HCT116 (cell line): ENCODE data around the gene NRIP2. TPM values are rescaled to one million over a fixed set of nuclear protein-coding genes. Genes with fewer than 3 reads are reported as not detected.
A peak's percentile ranks its signal among the peaks of the same experiment; 100 is the strongest.

Source experiments
- ATAC-seq: fragments of 200-7000 bp; cut with Tn5 transposase; 2 replicates; pipeline ENCODE4 v1.9.1; 2020; ENCODE audit warnings: mild to moderate bottlenecking, moderate library complexity
- BruUV-seq: library from RNA; stranded (reverse); fragments of 400-500 nt; replicated peaks from 2 replicates; lab custom pipeline; 2021; lab: Mats Ljungman, UMichigan
- CTCF ChIA-PET: fragments of 300-600 bp; sonication (Branson Sonifier 250); formaldehyde crosslinking; loops from one replicate; lab custom pipeline; 2021; ENCODE audit warnings: antibody characterized with exemption; lab: Charles Lee
- POLR2A ChIA-PET: fragments of 300-600, 350-600 bp; sonication (Branson Sonifier 250); formaldehyde crosslinking; loops from one replicate; lab custom pipeline; 2021; ENCODE audit warnings: antibody characterized with exemption; lab: Charles Lee
- RAD21 ChIA-PET, 2 experiments: fragments of 300-600 bp; sonication (Branson Sonifier 250); formaldehyde crosslinking; loops; one replicate each; lab custom pipeline; 2023; ENCODE audit warnings: low total read pairs in 2 of 2; ENCODE audit not compliant: uncharacterized antibody in 2 of 2, unreplicated experiment in 2 of 2, low non-redundant PET in 1 of 2; lab: Charles Lee
- DNase-seq: peaks from one replicate; pipeline ENCODE4 v3.0.0-alpha.2; 2010; ENCODE audit warnings: low read depth, low spot score
- H2AFZ ChIP-seq: fragments of 200-600 bp; shearing (Covaris generic), sonication (generic); 2 replicates; pipeline ENCODE4 v1.6.1; 2017; ENCODE audit warnings: low read depth, mixed run types, mixed read lengths, antibody characterized with exemption, low read length; ENCODE audit not compliant: poor library complexity, severe bottlenecking
- H3K27ac ChIP-seq: 2 replicates; pipeline ENCODE4 v1.5.1; 2012; ENCODE audit warnings: low read depth, low read length
- H3K27me3 ChIP-seq: fragments of 200-600 bp; sonication (generic); 2 replicates; pipeline ENCODE4 v1.6.1; 2016; ENCODE audit warnings: mixed run types, low read length, mixed read lengths; ENCODE audit not compliant: insufficient read depth
- H3K36me3 ChIP-seq, 2 experiments: fragments of 200-500 bp in 1 of 2; fragments of 200-600 bp in 1 of 2; sonication (Bioruptor generic) in 1 of 2; sonication (generic) in 1 of 2; 2 replicates each; pipeline versions ENCODE4 v1.5.1 to v1.6.1; 2014 to 2016; ENCODE audit warnings: low read length in 2 of 2, inconsistent platforms in 1 of 2, mixed read lengths in 1 of 2, mixed run types in 1 of 2; ENCODE audit not compliant: insufficient read depth in 2 of 2, control insufficient read depth in 1 of 2
- H3K4me1 ChIP-seq, 2 experiments: fragments of 200-600 bp in 1 of 2; sonication (generic) in 1 of 2; 2 replicates each; pipeline versions ENCODE4 v1.5.1 to v1.6.1; 2012 to 2017; ENCODE audit warnings: low read length in 2 of 2, inconsistent platforms in 1 of 2, mild to moderate bottlenecking in 1 of 2, mixed read lengths in 1 of 2, mixed run types in 1 of 2, moderate library complexity in 1 of 2; ENCODE audit not compliant: insufficient read depth in 2 of 2, control insufficient read depth in 1 of 2
- H3K4me2 ChIP-seq: fragments of 200-600 bp; sonication (generic); 2 replicates; pipeline ENCODE4 v1.6.1; 2017; ENCODE audit warnings: mixed run types, low read length, mixed read lengths
- H3K4me3 ChIP-seq, 2 experiments: fragments of 200-600 bp in 1 of 2; sonication (generic) in 1 of 2; replicated peaks in 1 of 2; 2 replicates each; pipeline ENCODE4 v1.5.1; 2011 to 2016; ENCODE audit warnings: low read length in 2 of 2, control low read depth in 1 of 2, low read depth in 1 of 2, mild to moderate bottlenecking in 1 of 2, mixed read lengths in 1 of 2, mixed run types in 1 of 2
- H3K79me2 ChIP-seq: fragments of 200-600 bp; sonication (generic); 2 replicates; pipeline ENCODE4 v1.6.1; 2017; ENCODE audit warnings: mild to moderate bottlenecking, mixed run types, low read length, moderate library complexity, mixed read lengths; ENCODE audit not compliant: insufficient read depth
- H3K9ac ChIP-seq: fragments of 200-600 bp; sonication (generic); 2 replicates; pipeline ENCODE4 v1.6.1; 2016; ENCODE audit warnings: low read length, mixed read lengths
- H3K9me2 ChIP-seq: fragments of 200-600 bp; sonication (generic), shearing (Covaris generic); 2 replicates; pipeline ENCODE4 v1.6.1; 2017; ENCODE audit warnings: mixed run types, mild to moderate bottlenecking, moderate library complexity; ENCODE audit not compliant: insufficient read depth
- H3K9me3 ChIP-seq, 2 experiments: fragments of 200-500 bp in 1 of 2; fragments of 200-600 bp in 1 of 2; sonication (Bioruptor generic) in 1 of 2; sonication (generic) in 1 of 2; 2 replicates each; pipeline ENCODE4 v1.6.1; 2014 to 2017; ENCODE audit warnings: low read length in 2 of 2, mixed read lengths in 2 of 2, inconsistent platforms in 1 of 2, low read depth in 1 of 2, mild to moderate bottlenecking in 1 of 2, mixed run types in 1 of 2, moderate library complexity in 1 of 2; ENCODE audit not compliant: control insufficient read depth in 1 of 2, insufficient read depth in 1 of 2
- H4K20me1 ChIP-seq: fragments of 200-600 bp; sonication (generic), shearing (Covaris generic); 2 replicates; pipeline ENCODE4 v1.6.1; 2017; ENCODE audit warnings: mixed run types, mild to moderate bottlenecking, moderate library complexity; ENCODE audit not compliant: insufficient read depth
- CEBPB ChIP-seq: IDR thresholded peaks from 2 replicates; pipeline ENCODE4 v1.6.1; 2012; ENCODE audit warnings: low read depth
- YY1 ChIP-seq: IDR thresholded peaks from 2 replicates; pipeline ENCODE4 v1.6.1; 2011; ENCODE audit warnings: low read length, low read depth, moderate library complexity, mild to moderate bottlenecking; ENCODE audit not compliant: insufficient replicate concordance; ENCODE audit errors: extremely low read depth
- intact Hi-C: fragments of 100-400 bp; cut with micrococcal nuclease; formaldehyde crosslinking; loops from 2 replicates; pipeline ENCODE4 v1.10.0; 2022
- total RNA-seq: library from RNA; stranded (reverse); gene quantifications from one replicate; pipeline ENCODE4 v1.2.1, GENCODE V29; 2021; ENCODE audit not compliant: unreplicated experiment
- TF ChIP-seq, protein P1 (sequence below), 3 experiments: fragments of 200-600 bp in 1 of 3; sonication (generic) in 1 of 3; IDR thresholded peaks in 2 of 3; conservative IDR thresholded peaks in 1 of 3; 2 replicates each; pipeline ENCODE4 v1.5.1; 2012 to 2017; ENCODE audit warnings: low read depth in 2 of 3, low read length in 2 of 3, antibody characterized with exemption in 1 of 3, borderline replicate concordance in 1 of 3, control low read depth in 1 of 3, mild to moderate bottlenecking in 1 of 3, mixed read lengths in 1 of 3, mixed run types in 1 of 3, moderate library complexity in 1 of 3; ENCODE audit not compliant: insufficient read depth in 1 of 3

Gene NRIP2
- total RNA-seq, 1 experiment from 2014 or later = not detected

DNA sequence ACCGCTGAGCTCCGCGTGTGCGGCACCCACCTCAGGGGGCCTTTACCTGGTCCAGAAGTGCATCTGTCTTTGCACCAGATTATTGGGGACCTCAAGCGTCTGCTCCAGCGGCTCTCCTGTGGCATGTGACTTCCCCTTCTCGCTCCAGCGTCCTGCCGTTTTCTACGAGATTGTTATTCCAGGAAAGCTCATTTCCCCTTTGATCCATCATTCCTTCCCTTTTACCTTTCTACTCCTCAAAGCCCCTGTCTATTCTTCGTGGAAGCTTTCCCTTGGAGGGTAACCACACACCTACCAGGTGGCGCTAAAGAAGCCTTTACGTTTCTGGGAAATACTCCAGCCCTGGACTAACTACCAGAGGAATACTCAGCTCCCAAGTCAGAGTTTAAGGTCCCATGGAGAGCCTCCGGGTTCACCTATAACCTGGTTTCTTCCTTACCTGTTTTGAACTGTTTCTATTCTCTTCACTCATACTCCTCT lies 38.6 kb downstream of the NRIP2 start:
- Histone ChIP-seq H2AFZ (no peak overlapping the region), H3K4me3 (peak overlapping the region; percentile 88 to 95), H3K4me2 (peak overlapping the region; percentile 95), H3K9me3 (no peaks in the 10 kb centered on the region), H3K9me2 (no peaks in the 10 kb centered on the region), H3K4me1 (peaks cover 10 to 20% of the 10 kb centered on the region in 2 experiments; a peak in 3 of 4 replicates), H3K36me3 (peaks cover 36 to 52% of the 10 kb centered on the region in 2 experiments), H3K27me3 (no peaks in the 10 kb centered on the region), H3K79me2 (peaks cover 58% of the 10 kb centered on the region), H3K27ac (peak overlapping the region; percentile 92), H4K20me1 (peaks cover 17% of the 10 kb centered on the region; the same call in 1 of the 2 replicates), H3K9ac (peak overlapping the region; percentile 65)
- POLR2A ChIA-PET = interaction anchor here (1.0 to 1.8 kb wide), 3 partner anchors 12 to 29 kb away, joined by 3 to 6 read pairs (median 3); partner anchors contain the start of gene ITFG2
- no TSS peak for BruUV-seq
- ATAC-seq = peak; percentile 37; the same call in 1 of the 2 replicates
- RAD21 ChIA-PET = no interaction called here
- TF ChIP-seq YY1 (no peak), CEBPB (no peak)
- TF ChIP-seq, protein P1, sequence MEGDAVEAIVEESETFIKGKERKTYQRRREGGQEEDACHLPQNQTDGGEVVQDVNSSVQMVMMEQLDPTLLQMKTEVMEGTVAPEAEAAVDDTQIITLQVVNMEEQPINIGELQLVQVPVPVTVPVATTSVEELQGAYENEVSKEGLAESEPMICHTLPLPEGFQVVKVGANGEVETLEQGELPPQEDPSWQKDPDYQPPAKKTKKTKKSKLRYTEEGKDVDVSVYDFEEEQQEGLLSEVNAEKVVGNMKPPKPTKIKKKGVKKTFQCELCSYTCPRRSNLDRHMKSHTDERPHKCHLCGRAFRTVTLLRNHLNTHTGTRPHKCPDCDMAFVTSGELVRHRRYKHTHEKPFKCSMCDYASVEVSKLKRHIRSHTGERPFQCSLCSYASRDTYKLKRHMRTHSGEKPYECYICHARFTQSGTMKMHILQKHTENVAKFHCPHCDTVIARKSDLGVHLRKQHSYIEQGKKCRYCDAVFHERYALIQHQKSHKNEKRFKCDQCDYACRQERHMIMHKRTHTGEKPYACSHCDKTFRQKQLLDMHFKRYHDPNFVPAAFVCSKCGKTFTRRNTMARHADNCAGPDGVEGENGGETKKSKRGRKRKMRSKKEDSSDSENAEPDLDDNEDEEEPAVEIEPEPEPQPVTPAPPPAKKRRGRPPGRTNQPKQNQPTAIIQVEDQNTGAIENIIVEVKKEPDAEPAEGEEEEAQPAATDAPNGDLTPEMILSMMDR (IDR thresholded peaks at IDR 0.05 in 2 of 3, conservative IDR thresholded peaks at IDR 0.05 in 1 of 3; ENCODE audit: borderline replicate concordance in 1 of 3, insufficient read depth in 1 of 3, low read depth in 2 of 3, low read length in 2 of 3) = peak; percentile 13 to 23 (median 22); a peak in 2 of 6 replicates
- no peak for DNase-seq
- intact Hi-C loops = no loop called here
- CTCF ChIA-PET = interaction anchor here (0.7 to 4.5 kb wide), 3 partner anchors 12 to 113 kb away, joined by 3 to 30 read pairs (median 3); partner anchors contain the start of gene ITFG2
